Stomach (tissue), 9 donors: ENCODE results near the gene WT1. TPM values are rescaled to one million over a fixed set of nuclear protein-coding genes. Genes with fewer than 3 reads are reported as not detected.

Experiments
- DNase-seq, 2 donors: peaks; one replicate each; pipeline versions ENCODE4 v3.0.0 to v3.0.0-alpha.2; 2013 to 2019
- H3K27ac ChIP-seq, 5 donors: fragments of 200-600 bp in 4 of 5; sonication (generic) in 4 of 5; one replicate each; pipeline ENCODE4 v1.5.1; 2013 to 2019; ENCODE audit warnings: mild to moderate bottlenecking in 1 of 5, moderate library complexity in 1 of 5
- H3K27me3 ChIP-seq, 3 donors: fragments of 200-600 bp; sonication (generic); one replicate each; pipeline ENCODE4 v1.5.1; 2017 to 2019; ENCODE audit warnings: mixed run types in 1 of 3
- H3K36me3 ChIP-seq, 4 donors: fragments of 200-600 bp; sonication (generic); 1 replicate in 3 of 4; 2 replicates in 1 of 4; pipeline ENCODE4 v1.5.1; 2016 to 2019
- H3K4me1 ChIP-seq, 4 donors: fragments of 200-600 bp; sonication (generic); one replicate each; pipeline ENCODE4 v1.5.1; 2016 to 2019
- H3K4me3 ChIP-seq, 4 donors: fragments of 200-600 bp; sonication (generic) in 3 of 4; one replicate each; pipeline ENCODE4 v1.5.1; 2016 to 2019; ENCODE audit warnings: mild to moderate bottlenecking in 1 of 4
- H3K9me3 ChIP-seq, 4 donors: fragments of 200-600 bp; sonication (generic); one replicate each; pipeline ENCODE4 v1.5.1; 2016 to 2019
- CTCF ChIP-seq, 7 experiments: fragments of 450-650 bp in 4 of 7; fragments of 200-600 bp in 3 of 7; sonication (generic) in 3 of 7; IDR thresholded peaks; one replicate each; pipeline ENCODE4 v1.5.1; 2016 to 2019; ENCODE audit warnings: antibody characterized with exemption in 7 of 7, control low read depth in 2 of 7, mild to moderate bottlenecking in 1 of 7
- EP300 ChIP-seq: sonication (generic); formaldehyde crosslinking; IDR thresholded peaks from one replicate; pipeline ENCODE4 v1.6.1; 2017; ENCODE audit warnings: antibody characterized with exemption
- POLR2A ChIP-seq, 4 donors: fragments of 450-650 bp; IDR thresholded peaks; one replicate each; pipeline ENCODE4 v1.6.1; 2016; ENCODE audit warnings: antibody characterized with exemption in 4 of 4, control low read depth in 2 of 4, mild to moderate bottlenecking in 1 of 4, moderate library complexity in 1 of 4
- POLR2AphosphoS5 ChIP-seq, 3 donors: sonication (generic); formaldehyde crosslinking; IDR thresholded peaks; one replicate each; pipeline ENCODE4 v1.6.1; 2016; ENCODE audit warnings: antibody characterized with exemption in 3 of 3
- WGBS, 5 donors: extraction: QIAGEN DNeasy Blood & Tissue Kit in 3 of 5; methylation state at CpG; one replicate each; pipeline versions ENCODE4 v1.1.5 to v1.1.7; 2013 to 2018; 5-methylcytosine and 5-hydroxymethylcytosine counted together
- intact Hi-C: fragments of 100-400 bp; cut with DNase I; formaldehyde crosslinking; loops from one replicate; pipeline ENCODE4 v1.15.1; 2023; ENCODE audit warnings: low total_unique reads
- polyA plus RNA-seq, 3 donors: library from polyadenylated mRNA; stranded (reverse); fragments of 200-250 nt; gene quantifications; one replicate each; pipeline ENCODE4 v1.2.3, GENCODE V29; 2013
- total RNA-seq, 5 donors: library from RNA; depleted of rRNA; stranded (reverse); fragments of >200 nt; gene quantifications; one replicate each; pipeline versions ENCODE4 v1.1.0 to v1.2.3, GENCODE V29; 2014 to 2016
- donor health status: healthy with polysubstance abuse.
- donor health status: Bipolar disorder and iron deficiency.
- donor health status: healthy.

WT1 gene
- total and polyA plus RNA-seq, 8 donors: 0.31 to 3.1 TPM; not detected in 6

GRCh38 chr11:32448232-32448631, 12.9 kb upstream of the WT1 start:
- intact Hi-C loops: no loop called here
- Histone ChIP-seq H3K27me3 (peaks cover 0 to 42% (median 4%) of the 10 kb centered on the region in 3 donors), H3K36me3 (no peaks in the 10 kb centered on the region), H3K4me3 (no peak overlapping the region), H3K4me1 (no peaks in the 10 kb centered on the region), H3K9me3 (no peaks in the 10 kb centered on the region), H3K27ac (no peak overlapping the region)
- peak; percentile 16 to 41 for DNase-seq
- no peak for TF ChIP-seq EP300
- TF ChIP-seq POLR2A (IDR thresholded peaks at IDR 0.05): no peak
- no peak for TF ChIP-seq POLR2AphosphoS5 (IDR thresholded peaks at IDR 0.05)
- TF ChIP-seq CTCF (IDR thresholded peaks at IDR 0.05): no peak
- WGBS, 5 donors: 17 to 36% (median 26%) methylated on average over 3 of the region's 3 CpGs

- no peak for TF ChIP-seq POLR2A (IDR thresholded peaks at IDR 0.05)
- no peak for TF ChIP-seq CTCF (IDR thresholded peaks at IDR 0.05)
- TF ChIP-seq POLR2AphosphoS5 (IDR thresholded peaks at IDR 0.05): no peak
- no peak for TF ChIP-seq EP300
- no peak overlapping the region for H3K27ac ChIP-seq
- H3K9me3 ChIP-seq: no peaks in the 10 kb centered on the region
- H3K4me1 ChIP-seq: no peaks in the 10 kb centered on the region
- 44 to 62% (median 49%) methylated on average over 2 of the region's 2 CpGs for WGBS, 5 donors
- intact Hi-C loops: no loop called here
- H3K27me3 ChIP-seq: peaks cover 0 to 52% (median 11%) of the 10 kb centered on the region in 3 donors
- H3K4me3 ChIP-seq: no peak overlapping the region
- H3K36me3 ChIP-seq: no peaks in the 10 kb centered on the region
- DNase-seq: no peak
These were observed 11.9 kb upstream of the WT1 start for GRCh38 chr11:32447252-32447651.

GRCh38 chr11:32446227-32446626, 10.9 kb upstream of the WT1 start:
- Histone ChIP-seq H3K4me1 (no peaks in the 10 kb centered on the region), H3K27ac (no peak overlapping the region), H3K36me3 (no peaks in the 10 kb centered on the region), H3K4me3 (no peak overlapping the region), H3K27me3 (peaks cover 0 to 63% (median 21%) of the 10 kb centered on the region in 3 donors), H3K9me3 (no peaks in the 10 kb centered on the region)
- no peak for TF ChIP-seq CTCF (IDR thresholded peaks at IDR 0.05)
- TF ChIP-seq POLR2AphosphoS5 (IDR thresholded peaks at IDR 0.05): no peak
- no peak for TF ChIP-seq POLR2A (IDR thresholded peaks at IDR 0.05)
- intact Hi-C loops: no loop called here
- DNase-seq: peak in 1 of 2 donors; percentile 45
- WGBS, 5 donors: 60 to 70% (median 66%) methylated on average over 6 of the region's 6 CpGs

GRCh38 chr11:32444186-32444585, 8.8 kb upstream of the WT1 start:
- Histone ChIP-seq H3K4me3 (no peak overlapping the region), H3K27ac (no peak overlapping the region), H3K9me3 (no peaks in the 10 kb centered on the region), H3K27me3 (peaks cover 12 to 76% (median 39%) of the 10 kb centered on the region in 3 donors), H3K4me1 (peaks cover 2 to 5% (median 4%) of the 10 kb centered on the region in 4 donors), H3K36me3 (no peaks in the 10 kb centered on the region)
- no peak for TF ChIP-seq CTCF (IDR thresholded peaks at IDR 0.05)
- TF ChIP-seq EP300: no peak
- no peak for TF ChIP-seq POLR2AphosphoS5 (IDR thresholded peaks at IDR 0.05)
- TF ChIP-seq POLR2A (IDR thresholded peaks at IDR 0.05): no peak
- no peak for DNase-seq
- intact Hi-C loops: no loop called here
- whole genome bisulfite sequencing, 5 donors: 69 to 84% (median 82%) methylated on average over 4 of the region's 4 CpGs
